Adrenal gland (tissue), 12 donors: ENCODE results near the gene ZXDC. TPM values are rescaled to one million over a fixed set of nuclear protein-coding genes. Genes with fewer than 3 reads are reported as not detected.

Source experiments
- DNase-seq, 7 donors: peaks; one replicate each; pipeline ENCODE4 v3.0.0-alpha.2; 2019 to 2020
- H3K27ac ChIP-seq, 5 donors: fragments of 200-600 bp; sonication (generic) in 4 of 5; 1 replicate in 3 of 5; 2 replicates in 2 of 5; pipeline versions ENCODE4 v1.5.1 to v1.8.0; 2016 to 2020; ENCODE audit warnings: mild to moderate bottlenecking in 1 of 5
- H3K27me3 ChIP-seq: fragments of 200-600 bp; 2 replicates; pipeline ENCODE4 v1.8.0; 2021
- H3K36me3 ChIP-seq, 2 donors: fragments of 200-600 bp; replicated peaks in 1 of 2; 1 replicate in 1 of 2; 2 replicates in 1 of 2; pipeline versions ENCODE4 v1.5.1 to v1.8.0; 2018 to 2022
- H3K4me1 ChIP-seq, 2 donors: fragments of 200-600 bp; replicated peaks in 1 of 2; 1 replicate in 1 of 2; 2 replicates in 1 of 2; pipeline versions ENCODE4 v1.5.1 to v1.8.0; 2018 to 2021
- H3K4me3 ChIP-seq, 4 donors: fragments of 200-600 bp; sonication (generic) in 3 of 4; one replicate each; pipeline ENCODE4 v1.5.1; 2016 to 2018
- H3K9me3 ChIP-seq, 3 donors: fragments of 200-600 bp; sonication (generic) in 1 of 3; replicated peaks in 1 of 3; 1 replicate in 2 of 3; 2 replicates in 1 of 3; pipeline versions ENCODE4 v1.5.1 to v1.8.0; 2016 to 2021
- CTCF ChIP-seq, 6 experiments: fragments of 450-650 bp in 4 of 6; fragments of 200-600 bp in 2 of 6; sonication (generic) in 1 of 6; IDR thresholded peaks; 1 replicate in 5 of 6; 2 replicates in 1 of 6; pipeline versions ENCODE4 v1.5.1 to v1.8.0; 2016 to 2021; ENCODE audit warnings: antibody characterized with exemption in 6 of 6, mild to moderate bottlenecking in 2 of 6, moderate library complexity in 1 of 6
- POLR2A ChIP-seq, 2 donors: fragments of 450-650 bp; IDR thresholded peaks; one replicate each; pipeline ENCODE4 v1.6.1; 2017; ENCODE audit warnings: antibody characterized with exemption in 2 of 2, mild to moderate bottlenecking in 2 of 2, moderate library complexity in 1 of 2
- WGBS, 4 donors: extraction: QIAGEN DNeasy Blood & Tissue Kit in 2 of 4; methylation state at CpG; one replicate each; pipeline versions ENCODE4 v1.1.5 to v1.1.7; 2013 to 2017; 5-methylcytosine and 5-hydroxymethylcytosine counted together
- intact Hi-C, 2 donors: fragments of 100-400 bp; cut with DNase I; formaldehyde crosslinking; loops; one replicate each; pipeline versions ENCODE4 v1.14.1 to v1.15.0; 2022 to 2023
- polyA plus RNA-seq, 3 donors: library from polyadenylated mRNA; stranded (reverse); fragments of 200-250 nt in 2 of 3; fragments of 350-450 nt in 1 of 3; fragmentation: Illumina TruSeq in 1 of 3; extraction: RNeasy Lipid Tissue Mini Kit (QIAGEN cat#74804) in 1 of 3; gene quantifications; one replicate each; pipeline ENCODE4 v1.2.3, GENCODE V29; 2013 to 2014
- total RNA-seq, 9 donors: library from RNA; depleted of rRNA in 4 of 9; stranded (reverse); fragments of >200 nt in 4 of 9; fragments of 120-200 nt in 1 of 9; fragmentation: NEBNext Ultra II Directional in 1 of 9; extraction: Animal tissue kit (Norgen Biotek cat#: 25700) in 1 of 9; gene quantifications; one replicate each; pipeline versions ENCODE4 v1.1.0 to v1.2.4, GENCODE V29; 2013 to 2023
- donor health status: healthy with polysubstance abuse.
- donor health status: Bipolar disorder and iron deficiency.
- donor health status: DM: yes; HTN: yes; CAD: no.
- donor health status: DM: no; HTN: no; CAD: no.
- donor health status: DM: no; HTN: no; CAD: no.
- donor health status: DM: yes; HTN: yes; CAD: no.

The ZXDC gene
- total and polyA plus RNA-seq, 12 donors, result 16.4 to 45.2 (median 30.3) TPM

DNA sequence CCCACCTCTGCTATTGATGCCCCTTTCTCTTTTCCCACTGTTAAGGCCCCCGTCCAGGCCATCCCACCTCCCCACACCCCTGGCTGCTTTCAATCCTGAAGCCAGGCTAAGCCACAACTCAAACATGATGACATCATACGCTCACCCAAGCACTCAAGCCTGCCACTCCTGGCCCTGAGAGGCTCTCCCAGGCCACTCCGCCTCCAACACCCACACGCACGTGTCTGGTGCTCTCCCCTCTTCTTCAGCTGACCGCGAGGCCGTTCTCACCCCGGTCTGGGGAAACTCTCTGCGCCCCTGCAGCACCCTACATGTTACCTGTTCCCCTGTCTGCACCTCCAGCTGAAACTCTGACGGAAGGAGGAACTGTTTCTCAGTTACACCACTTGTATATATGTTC lies 6.2 kb downstream of the ZXDC start:
- H3K27ac ChIP-seq, result no peak overlapping the region
- WGBS, 4 donors, result 93 to 95% (median 94%) methylated on average over 11 of the region's 11 CpGs
- intact Hi-C loops, result no loop called here
- no peaks in the 10 kb centered on the region for H3K9me3 ChIP-seq
- TF ChIP-seq POLR2A (IDR thresholded peaks at IDR 0.05) (no peak), CTCF (IDR thresholded peaks at IDR 0.05) (no peak)
- peak in 2 of 7 donors; percentile 6 to 11 for DNase-seq
- H3K4me3 ChIP-seq, result no peak overlapping the region
- H3K36me3 ChIP-seq, result peaks cover 0 to 76% of the 10 kb centered on the region in 2 donors
- H3K27me3 ChIP-seq, result no peaks in the 10 kb centered on the region
- H3K4me1 ChIP-seq, result peaks cover 26 to 51% of the 10 kb centered on the region in 2 donors

DNA sequence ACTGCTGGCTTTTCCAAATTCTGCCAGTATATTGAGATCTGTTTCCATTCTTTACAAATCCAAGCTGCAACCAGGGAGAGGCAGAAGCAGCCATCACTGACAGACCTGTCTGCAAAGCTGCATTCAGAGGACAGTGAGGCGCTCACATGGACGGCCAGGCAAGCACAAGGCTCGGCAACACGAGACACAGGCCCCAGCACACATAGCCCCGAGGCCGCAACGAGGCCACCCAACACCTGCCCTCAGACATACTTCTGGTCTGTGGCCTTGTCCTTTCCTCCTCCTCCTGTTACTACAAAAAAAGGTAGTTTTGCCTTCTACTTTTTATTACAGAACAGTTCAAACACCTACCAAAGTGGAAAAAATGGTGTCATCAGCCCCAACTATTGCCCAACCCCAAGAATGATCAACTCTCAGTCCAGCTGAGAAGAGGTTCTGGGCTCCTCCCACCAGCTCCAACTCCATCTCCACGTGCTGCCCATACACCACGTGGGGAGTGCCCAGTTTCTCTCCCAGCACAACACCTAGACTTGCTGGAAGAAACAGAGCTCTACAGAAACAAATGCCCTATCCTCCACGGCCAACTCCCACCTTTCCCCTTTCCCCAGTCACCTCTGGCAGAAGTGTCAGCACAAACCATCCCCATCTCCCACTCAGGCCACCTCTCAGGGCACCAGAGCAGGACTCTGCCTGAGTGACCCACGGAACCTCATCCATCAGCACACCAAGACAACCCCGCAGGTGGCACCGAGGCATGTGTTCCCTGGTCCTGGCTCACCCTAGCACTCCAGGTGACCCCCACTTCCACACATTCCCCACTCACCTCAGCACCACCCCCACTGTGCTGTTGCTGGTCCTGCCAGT lies 7.4 kb downstream of the ZXDC start:
- 73 to 78% (median 76%) methylated on average over 13 of the region's 13 CpGs for WGBS, 4 donors
- no peak overlapping the region for H3K4me3 ChIP-seq
- no peak for TF ChIP-seq POLR2A (IDR thresholded peaks at IDR 0.05)
- no peaks in the 10 kb centered on the region for H3K27me3 ChIP-seq
- H3K9me3 ChIP-seq, result no peaks in the 10 kb centered on the region
- peaks cover 14 to 39% of the 10 kb centered on the region in 2 donors for H3K4me1 ChIP-seq
- peak overlapping the region in 2 of 5 donors; percentile 51 to 68 for H3K27ac ChIP-seq
- H3K36me3 ChIP-seq, result peaks cover 0 to 87% of the 10 kb centered on the region in 2 donors
- DNase-seq, result peak in 4 of 7 donors; percentile 55 to 63 (median 59)
- intact Hi-C loops, result no loop called here

GRCh38 chr3:126467611-126467955 lies 8.1 kb downstream of the ZXDC start:
- DNase-seq, result peak in 1 of 7 donors; percentile 16
- intact Hi-C loops, result no loop called here
- H3K36me3 ChIP-seq, result peaks cover 0 to 93% of the 10 kb centered on the region in 2 donors
- 65 to 83% (median 78%) methylated on average over 5 to 8 of the region's 8 CpGs for WGBS, 4 donors
- H3K27me3 ChIP-seq, result no peaks in the 10 kb centered on the region
- H3K4me3 ChIP-seq, result no peak overlapping the region
- H3K4me1 ChIP-seq, result peaks cover 8 to 32% of the 10 kb centered on the region in 2 donors
- TF ChIP-seq CTCF (IDR thresholded peaks at IDR 0.05), result no peak
- no peak for TF ChIP-seq POLR2A (IDR thresholded peaks at IDR 0.05)
- no peak overlapping the region for H3K27ac ChIP-seq
- no peaks in the 10 kb centered on the region for H3K9me3 ChIP-seq

- 79 to 83% (median 81%) methylated on average over 18 to 19 of the region's 19 CpGs for WGBS, 4 donors
Observed at GRCh38 chr3:126466886-126467610, 8.6 kb downstream of the ZXDC start.

More at GRCh38 chr3:126466886-126467610, 8.6 kb downstream of the ZXDC start:
- no peaks in the 10 kb centered on the region for H3K27me3 ChIP-seq
- H3K27ac ChIP-seq, result peak overlapping the region in 1 of 5 donors; percentile 48
- intact Hi-C loops, result no loop called here
- H3K4me1 ChIP-seq, result peaks cover 2 to 27% of the 10 kb centered on the region in 2 donors
- H3K9me3 ChIP-seq, result no peaks in the 10 kb centered on the region
- TF ChIP-seq CTCF (IDR thresholded peaks at IDR 0.05) (no peak), POLR2A (IDR thresholded peaks at IDR 0.05) (no peak)
- DNase-seq, result peak in 2 of 7 donors; percentile 1 to 19
- peaks cover 0 to 98% of the 10 kb centered on the region in 2 donors for H3K36me3 ChIP-seq
- no peak overlapping the region for H3K4me3 ChIP-seq
